ENCODE measurements around the gene DGKH. TPM values are rescaled to one million over a fixed set of nuclear protein-coding genes. Genes with fewer than 3 reads are reported as not detected.

DGKH gene
- total and polyA plus RNA-seq, 5 donors, result 2.0 to 12.1 (median 6.3) TPM

GRCh38 chr13:42041684-42042035 is 6.8 kb upstream of the DGKH start:
- H3K4me3 ChIP-seq (ENCODE audit: low read length), result peak overlapping the region; percentile 95
- H3K27me3 ChIP-seq (ENCODE audit: control insufficient read depth, insufficient read depth), result no peaks in the 10 kb centered on the region
- H3K4me1 ChIP-seq (ENCODE audit: control insufficient read depth, insufficient read depth, low read length), result no peaks in the 10 kb centered on the region
- intact Hi-C loops (cut with DNase I), result loop anchor here in 2 of 4 donors (2.0 to 10.0 kb wide), 2 partner anchors 81 to 137 kb away; partner anchors contain the start of gene VWA8 (in 1 of the 2)
- peak; percentile 58 to 77 (median 76) for DNase-seq
- no peaks in the 10 kb centered on the region for H3K9me3 ChIP-seq (ENCODE audit: control insufficient read depth, low read length)
- WGBS, result 3% methylated on average over 16 of the region's 16 CpGs
- peak; percentile 42 to 53 for ATAC-seq
- no peak overlapping the region for H3K27ac ChIP-seq (ENCODE audit: low read length)

GRCh38 chr13:42043676-42044075 is 4.8 kb upstream of the DGKH start:
- 96% methylated on average over 5 of the region's 5 CpGs for WGBS
- ATAC-seq (no peak), DNase-seq (no peak)
- no peaks in the 10 kb centered on the region for H3K27me3 ChIP-seq (ENCODE audit: control insufficient read depth, insufficient read depth)
- intact Hi-C loops (cut with DNase I), result loop anchor here in 1 of 4 donors (10.0 kb wide), 1 partner anchor 139 kb away; no protein-coding TSS in a partner anchor
- H3K4me3 ChIP-seq (ENCODE audit: low read length), result no peak overlapping the region
- no peaks in the 10 kb centered on the region for H3K4me1 ChIP-seq (ENCODE audit: control insufficient read depth, insufficient read depth, low read length)
- no peak overlapping the region for H3K27ac ChIP-seq (ENCODE audit: low read length)
- H3K9me3 ChIP-seq (ENCODE audit: control insufficient read depth, low read length), result no peaks in the 10 kb centered on the region

- DNase-seq (no peak), ATAC-seq (no peak)
- WGBS, result 90% methylated on average over 4 of the region's 4 CpGs
- no peaks in the 10 kb centered on the region for H3K27me3 ChIP-seq (ENCODE audit: control insufficient read depth, insufficient read depth)
- no peak overlapping the region for H3K27ac ChIP-seq (ENCODE audit: low read length)
- no peak overlapping the region for H3K4me3 ChIP-seq (ENCODE audit: low read length)
- intact Hi-C loops (cut with DNase I), result loop anchor here in 1 of 4 donors (10.0 kb wide), 1 partner anchor 142 kb away; no protein-coding TSS in a partner anchor
- H3K4me1 ChIP-seq (ENCODE audit: control insufficient read depth, insufficient read depth, low read length), result peaks cover 3% of the 10 kb centered on the region
- no peaks in the 10 kb centered on the region for H3K9me3 ChIP-seq (ENCODE audit: control insufficient read depth, low read length)
Measured at GRCh38 chr13:42046448-42046847, 2.0 kb upstream of the DGKH start.

GRCh38 chr13:42047561-42048341 is 697 bp upstream of the DGKH start:
- peak; percentile 47 to 62 for ATAC-seq

GRCh38 chr13:42048684-42049453 is 421 bp downstream of the DGKH start:
- WGBS, result under 1% methylated on average over 79 of the region's 91 CpGs
- Histone ChIP-seq H3K27me3 (ENCODE audit: control insufficient read depth, insufficient read depth) (no peaks in the 10 kb centered on the region), H3K4me3 (ENCODE audit: low read length) (peak overlapping the region; percentile 65), H3K4me1 (ENCODE audit: control insufficient read depth, insufficient read depth, low read length) (peaks cover 3% of the 10 kb centered on the region), H3K27ac (ENCODE audit: low read length) (peak overlapping the region; percentile 93), H3K9me3 (ENCODE audit: control insufficient read depth, low read length) (no peaks in the 10 kb centered on the region)
- intact Hi-C loops (cut with DNase I), result loop anchor here in 1 of 4 donors (10.0 kb wide), 1 partner anchor 144 kb away; no protein-coding TSS in a partner anchor
- DNase-seq (peak; percentile 79 to 94 (median 91)), ATAC-seq (peak; percentile 89 to 91)

More at GRCh38 chr13:42047561-42048341, 697 bp upstream of the DGKH start:
- 1% methylated on average over 50 of the region's 50 CpGs for WGBS
- Histone ChIP-seq H3K27ac (ENCODE audit: low read length) (peak overlapping the region; percentile 82), H3K4me3 (ENCODE audit: low read length) (peak overlapping the region; percentile 65), H3K4me1 (ENCODE audit: control insufficient read depth, insufficient read depth, low read length) (peaks cover 3% of the 10 kb centered on the region), H3K9me3 (ENCODE audit: control insufficient read depth, low read length) (no peaks in the 10 kb centered on the region), H3K27me3 (ENCODE audit: control insufficient read depth, insufficient read depth) (no peaks in the 10 kb centered on the region)
- intact Hi-C loops (cut with DNase I), result loop anchor here in 1 of 4 donors (10.0 kb wide), 1 partner anchor 143 kb away; no protein-coding TSS in a partner anchor
- DNase-seq, result peak; percentile 30 to 74 (median 65)

GRCh38 chr13:42049454-42049813 is 986 bp downstream of the DGKH start:
- ATAC-seq, result peak in 1 of 2 donors; percentile 66
- intact Hi-C loops (cut with DNase I), result loop anchor here in 1 of 4 donors (10.0 kb wide), 1 partner anchor 145 kb away; no protein-coding TSS in a partner anchor

GRCh38 chr13:42054798-42055499 is 6.5 kb downstream of the DGKH start:
- Histone ChIP-seq H3K9me3 (ENCODE audit: control insufficient read depth, low read length) (no peaks in the 10 kb centered on the region), H3K27me3 (ENCODE audit: control insufficient read depth, insufficient read depth) (no peaks in the 10 kb centered on the region), H3K4me3 (ENCODE audit: low read length) (no peak overlapping the region), H3K27ac (ENCODE audit: low read length) (no peak overlapping the region), H3K4me1 (ENCODE audit: control insufficient read depth, insufficient read depth, low read length) (no peaks in the 10 kb centered on the region)
- no peak for DNase-seq
- ATAC-seq, result no peak
- WGBS, result 74% methylated on average over 5 of the region's 5 CpGs
- intact Hi-C loops (cut with DNase I), result no loop called here

More at GRCh38 chr13:42049454-42049813, 986 bp downstream of the DGKH start:
- Histone ChIP-seq H3K4me3 (ENCODE audit: low read length) (peak overlapping the region; percentile 65), H3K27ac (ENCODE audit: low read length) (peak overlapping the region; percentile 93), H3K4me1 (ENCODE audit: control insufficient read depth, insufficient read depth, low read length) (peaks cover 3% of the 10 kb centered on the region), H3K27me3 (ENCODE audit: control insufficient read depth, insufficient read depth) (no peaks in the 10 kb centered on the region), H3K9me3 (ENCODE audit: control insufficient read depth, low read length) (no peaks in the 10 kb centered on the region)
- DNase-seq, result no peak
- WGBS, result 7% methylated on average over 11 of the region's 11 CpGs

GRCh38 chr13:42055500-42056085 is 7.1 kb downstream of the DGKH start:
- Histone ChIP-seq H3K4me1 (ENCODE audit: control insufficient read depth, insufficient read depth, low read length) (no peaks in the 10 kb centered on the region), H3K4me3 (ENCODE audit: low read length) (peak overlapping the region; percentile 3), H3K27ac (ENCODE audit: low read length) (no peak overlapping the region), H3K27me3 (ENCODE audit: control insufficient read depth, insufficient read depth) (no peaks in the 10 kb centered on the region), H3K9me3 (ENCODE audit: control insufficient read depth, low read length) (no peaks in the 10 kb centered on the region)
- intact Hi-C loops (cut with DNase I), result no loop called here
- DNase-seq, result no peak
- WGBS, result 73% methylated on average over 6 of the region's 6 CpGs
- no peak for ATAC-seq

GRCh38 chr13:42056146-42056545 is 7.7 kb downstream of the DGKH start:
- intact Hi-C loops (cut with DNase I), result no loop called here
- Histone ChIP-seq H3K9me3 (ENCODE audit: control insufficient read depth, low read length) (no peaks in the 10 kb centered on the region), H3K4me3 (ENCODE audit: low read length) (no peak overlapping the region), H3K4me1 (ENCODE audit: control insufficient read depth, insufficient read depth, low read length) (no peaks in the 10 kb centered on the region), H3K27me3 (ENCODE audit: control insufficient read depth, insufficient read depth) (no peaks in the 10 kb centered on the region), H3K27ac (ENCODE audit: low read length) (no peak overlapping the region)
- DNase-seq, result no peak
- ATAC-seq, result no peak
- 52% methylated on average over 1 of the region's 1 CpG for WGBS

- H3K27ac ChIP-seq (ENCODE audit: low read length), result no peak overlapping the region
- H3K27me3 ChIP-seq (ENCODE audit: control insufficient read depth, insufficient read depth), result no peaks in the 10 kb centered on the region
- H3K4me1 ChIP-seq (ENCODE audit: control insufficient read depth, insufficient read depth, low read length), result no peaks in the 10 kb centered on the region
- no peaks in the 10 kb centered on the region for H3K9me3 ChIP-seq (ENCODE audit: control insufficient read depth, low read length)
- DNase-seq, result no peak
- no peak for ATAC-seq
- WGBS, result 74% methylated on average over 6 of the region's 6 CpGs
- intact Hi-C loops (cut with DNase I), result no loop called here
- no peak overlapping the region for H3K4me3 ChIP-seq (ENCODE audit: low read length)
Measured at GRCh38 chr13:42056583-42056982, 8.1 kb downstream of the DGKH start.

All from right cardiac atrium (tissue), 5 donors.